Loucy (cell line): ENCODE data around the gene MDFI.

Experiments
- CTCF ChIP-seq: fragments of 200-600 bp; sonication (generic); conservative IDR thresholded peaks from 2 replicates; pipeline ENCODE4 v1.5.1; 2014; ENCODE audit warnings: mild to moderate bottlenecking, antibody characterized with exemption, low read length
- EZH2phosphoT487 ChIP-seq: fragments of 200-600 bp; IDR thresholded peaks from 2 replicates; pipeline ENCODE4 v1.6.1; 2018; ENCODE audit warnings: antibody characterized with exemption, mild to moderate bottlenecking, moderate library complexity, borderline replicate concordance

- TF ChIP-seq CTCF (no peak), EZH2phosphoT487 (no peak)
Measured at GRCh38 chr6:41670703-41671360, 32.6 kb downstream of the MDFI start.
